Kidney (tissue), 14 donors: Measurements from ENCODE around the gene DDX27. TPM values are rescaled to one million over a fixed set of nuclear protein-coding genes. Genes with fewer than 3 reads are reported as not detected.

ENCODE experiments used
- DNase-seq, 5 donors: peaks; one replicate each; pipeline ENCODE4 v3.0.0-alpha.2; 2013 to 2020
- FAIRE-seq: peaks from 2 replicates; lab custom pipeline; 2012; peaks lifted over from hg19 to GRCh38; lab: Jason Lieb, UNC
- H3K27ac ChIP-seq, 2 donors: one replicate each; pipeline ENCODE4 v1.7.0; 2013; ENCODE audit warnings: low read depth in 2 of 2, low read length in 2 of 2, inconsistent platforms in 1 of 2
- H3K27me3 ChIP-seq: one replicate; pipeline ENCODE4 v1.7.1; 2013; ENCODE audit warnings: low read length, inconsistent platforms; ENCODE audit not compliant: control insufficient read depth, insufficient read depth
- H3K36me3 ChIP-seq, 3 donors: one replicate each; pipeline versions ENCODE4 v1.7.0 to v1.7.1; 2013; ENCODE audit warnings: low read length in 3 of 3, control low read depth in 1 of 3, inconsistent platforms in 1 of 3; ENCODE audit not compliant: insufficient read depth in 3 of 3, control insufficient read depth in 2 of 3
- H3K4me1 ChIP-seq, 3 donors: one replicate each; pipeline versions ENCODE4 v1.7.0 to v1.7.1; 2013; ENCODE audit warnings: low read length in 3 of 3, inconsistent platforms in 1 of 3, low read depth in 1 of 3; ENCODE audit not compliant: control insufficient read depth in 2 of 3, insufficient read depth in 2 of 3
- H3K4me3 ChIP-seq, 3 donors: one replicate each; pipeline versions ENCODE4 v1.7.0 to v1.8.1; 2013; ENCODE audit warnings: low read length in 3 of 3, control low read depth in 1 of 3, inconsistent platforms in 1 of 3
- H3K9ac ChIP-seq, 3 donors: one replicate each; pipeline versions ENCODE4 v1.7.0 to v1.7.1; 2013; ENCODE audit warnings: low read length in 3 of 3, control low read depth in 1 of 3, inconsistent platforms in 1 of 3
- H3K9me3 ChIP-seq, 3 donors: one replicate each; pipeline versions ENCODE4 v1.7.0 to v1.7.1; 2013; ENCODE audit warnings: low read length in 3 of 3, control low read depth in 1 of 3, inconsistent platforms in 1 of 3; ENCODE audit not compliant: control insufficient read depth in 2 of 3, insufficient read depth in 1 of 3
- CTCF ChIP-seq: IDR thresholded peaks from 3 replicates; pipeline ENCODE4 v1.5.1; 2012; ENCODE audit warnings: mild to moderate bottlenecking, moderate library complexity, borderline replicate concordance; ENCODE audit not compliant: insufficient read depth; ENCODE audit errors: extremely low read depth
- intact Hi-C: fragments of 100-400 bp; cut with DNase I; formaldehyde crosslinking; loops from one replicate; pipeline ENCODE4 v1.11.1; 2022
- polyA plus RNA-seq: library from polyadenylated mRNA; stranded (reverse); fragments of 350-450 nt; fragmentation: Illumina TruSeq; extraction: RNeasy Lipid Tissue Mini Kit (QIAGEN cat#74804); gene quantifications from one replicate; pipeline ENCODE4 v1.2.3, GENCODE V29; 2014; ENCODE audit warnings: low read depth, low replicate concordance; ENCODE audit not compliant: insufficient read depth
- total RNA-seq: library from RNA; stranded (reverse); fragmentation: NEBNext Ultra II Directional; extraction: Animal tissue kit (Norgen Biotek cat#: 25700); gene quantifications from one replicate; pipeline ENCODE4 v1.2.1, GENCODE V29; 2021
- donor health status: control.
- donor health status: control.
- donor health status: control.
- donor health status: control.
- donor health status: control.
- donor health status: DM: yes; HTN: yes; CAD: no.
- donor health status: Normal renal cell carcinoma (clear cell type).

DDX27 gene
- total and polyA plus RNA-seq, 2 donors from 2014 or later = 22.8 to 30.6 TPM

GRCh38 chr20:49280463-49281058, 61.3 kb downstream of the DDX27 start:
- DNase-seq (no peak), FAIRE-seq (no peak)
- Histone ChIP-seq H3K9ac (no peak overlapping the region), H3K27ac (no peak overlapping the region), H3K36me3 (peaks cover 45 to 57% (median 53%) of the 10 kb centered on the region in 3 donors), H3K27me3 (no peaks in the 10 kb centered on the region), H3K4me1 (peaks cover 0 to 19% (median 15%) of the 10 kb centered on the region in 3 donors), H3K9me3 (peaks cover 10 to 28% (median 18%) of the 10 kb centered on the region in 3 donors), H3K4me3 (peak overlapping the region in 2 of 3 donors; percentile 39 to 100)
- no peak for TF ChIP-seq CTCF
- intact Hi-C loops = no loop called here

GRCh38 chr20:49281059-49281912, 62.1 kb downstream of the DDX27 start:
- peaks cover 52 to 64% (median 54%) of the 10 kb centered on the region in 3 donors for H3K36me3 ChIP-seq
- FAIRE-seq (no peak), DNase-seq (no peak)
- TF ChIP-seq CTCF = no peak
- no peak overlapping the region for H3K9ac ChIP-seq
- peaks cover 0 to 12% (median 12%) of the 10 kb centered on the region in 3 donors for H3K4me1 ChIP-seq
- peak overlapping the region in 2 of 3 donors; percentile 39 to 100 for H3K4me3 ChIP-seq
- no peaks in the 10 kb centered on the region for H3K27me3 ChIP-seq
- peaks cover 14 to 34% (median 18%) of the 10 kb centered on the region in 3 donors for H3K9me3 ChIP-seq
- intact Hi-C loops = no loop called here
- H3K27ac ChIP-seq = no peak overlapping the region

- Histone ChIP-seq H3K9ac (no peak overlapping the region), H3K36me3 (peaks cover 59 to 71% (median 61%) of the 10 kb centered on the region in 3 donors), H3K27ac (no peak overlapping the region), H3K27me3 (no peaks in the 10 kb centered on the region), H3K9me3 (peaks cover 20 to 41% (median 20%) of the 10 kb centered on the region in 3 donors), H3K4me1 (peaks cover 0 to 12% (median 12%) of the 10 kb centered on the region in 3 donors), H3K4me3 (no peak overlapping the region)
- intact Hi-C loops = no loop called here
- TF ChIP-seq CTCF = no peak
- DNase-seq = no peak
- FAIRE-seq = no peak
Observed at GRCh38 chr20:49281913-49282467, 62.8 kb downstream of the DDX27 start.
